GM12873 (cell line): ENCODE results near the gene RNF225.

ENCODE experiments used
- TF ChIP-seq, protein P1 (sequence below): IDR thresholded peaks from 2 replicates; pipeline ENCODE4 v1.5.1; 2012; ENCODE audit warnings: low read depth, mild to moderate bottlenecking, moderate library complexity, low read length, control low read depth; ENCODE audit not compliant: insufficient read depth; ENCODE audit errors: missing control alignments

The RNF225 gene

DNA sequence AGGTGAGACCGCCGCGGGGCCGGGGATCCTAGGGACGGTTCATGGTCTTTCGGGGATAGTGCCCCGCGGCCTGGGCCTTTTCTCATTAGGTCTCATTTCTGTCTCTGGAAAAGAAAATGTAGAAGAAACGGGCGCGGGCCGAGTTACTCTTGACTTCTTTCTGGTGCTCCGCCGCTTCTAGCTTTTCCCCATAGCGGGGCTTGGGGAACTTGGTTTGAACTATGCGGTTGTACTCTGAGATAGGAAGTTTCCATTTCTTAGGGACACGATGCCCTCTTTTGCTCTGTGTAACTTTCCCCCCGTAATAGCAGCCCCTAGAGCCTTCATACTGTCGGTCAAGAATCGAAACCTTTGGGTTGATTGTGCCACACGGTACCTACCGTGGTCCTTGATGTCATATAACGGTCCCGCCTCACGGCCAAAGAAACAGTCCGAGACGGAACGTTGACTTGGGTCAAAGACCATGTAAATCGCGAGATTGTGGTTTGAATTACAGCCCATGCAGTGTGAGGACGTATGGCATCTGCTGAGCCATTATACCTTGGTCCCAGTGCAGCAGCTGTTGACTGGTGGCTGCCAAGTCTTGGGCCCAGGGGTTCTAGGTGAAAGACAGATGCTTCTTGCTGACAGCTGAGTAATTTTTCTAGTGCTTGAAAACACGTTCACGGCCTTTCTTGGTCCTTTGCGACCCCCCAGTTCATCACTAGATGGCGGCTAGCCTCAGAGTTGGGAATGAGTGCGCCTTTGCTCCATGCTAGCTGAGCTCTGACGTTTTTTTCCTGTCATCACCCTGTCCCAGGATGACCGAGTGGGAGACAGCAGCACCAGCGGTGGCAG, 7.9 kb upstream of the RNF225 start:
- TF ChIP-seq, protein P1, sequence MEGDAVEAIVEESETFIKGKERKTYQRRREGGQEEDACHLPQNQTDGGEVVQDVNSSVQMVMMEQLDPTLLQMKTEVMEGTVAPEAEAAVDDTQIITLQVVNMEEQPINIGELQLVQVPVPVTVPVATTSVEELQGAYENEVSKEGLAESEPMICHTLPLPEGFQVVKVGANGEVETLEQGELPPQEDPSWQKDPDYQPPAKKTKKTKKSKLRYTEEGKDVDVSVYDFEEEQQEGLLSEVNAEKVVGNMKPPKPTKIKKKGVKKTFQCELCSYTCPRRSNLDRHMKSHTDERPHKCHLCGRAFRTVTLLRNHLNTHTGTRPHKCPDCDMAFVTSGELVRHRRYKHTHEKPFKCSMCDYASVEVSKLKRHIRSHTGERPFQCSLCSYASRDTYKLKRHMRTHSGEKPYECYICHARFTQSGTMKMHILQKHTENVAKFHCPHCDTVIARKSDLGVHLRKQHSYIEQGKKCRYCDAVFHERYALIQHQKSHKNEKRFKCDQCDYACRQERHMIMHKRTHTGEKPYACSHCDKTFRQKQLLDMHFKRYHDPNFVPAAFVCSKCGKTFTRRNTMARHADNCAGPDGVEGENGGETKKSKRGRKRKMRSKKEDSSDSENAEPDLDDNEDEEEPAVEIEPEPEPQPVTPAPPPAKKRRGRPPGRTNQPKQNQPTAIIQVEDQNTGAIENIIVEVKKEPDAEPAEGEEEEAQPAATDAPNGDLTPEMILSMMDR: no peak

DNA sequence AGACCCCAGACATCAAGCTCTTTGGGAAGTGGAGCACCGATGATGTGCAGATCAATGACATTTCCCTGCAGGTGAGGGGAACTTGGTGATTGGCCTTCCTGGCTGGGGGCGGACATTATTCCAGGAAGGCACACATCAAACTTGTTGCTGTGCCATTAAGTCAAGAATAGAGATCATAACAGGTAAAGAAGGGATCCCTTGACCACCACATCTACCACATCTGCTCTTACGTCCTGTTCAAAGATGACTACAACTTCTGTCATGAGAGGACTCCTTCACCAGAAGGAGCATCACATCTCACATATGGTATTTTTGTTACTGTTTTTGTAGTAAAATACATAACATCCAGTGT, 7.3 kb upstream of the RNF225 start:
- TF ChIP-seq, protein P1: no peak

DNA sequence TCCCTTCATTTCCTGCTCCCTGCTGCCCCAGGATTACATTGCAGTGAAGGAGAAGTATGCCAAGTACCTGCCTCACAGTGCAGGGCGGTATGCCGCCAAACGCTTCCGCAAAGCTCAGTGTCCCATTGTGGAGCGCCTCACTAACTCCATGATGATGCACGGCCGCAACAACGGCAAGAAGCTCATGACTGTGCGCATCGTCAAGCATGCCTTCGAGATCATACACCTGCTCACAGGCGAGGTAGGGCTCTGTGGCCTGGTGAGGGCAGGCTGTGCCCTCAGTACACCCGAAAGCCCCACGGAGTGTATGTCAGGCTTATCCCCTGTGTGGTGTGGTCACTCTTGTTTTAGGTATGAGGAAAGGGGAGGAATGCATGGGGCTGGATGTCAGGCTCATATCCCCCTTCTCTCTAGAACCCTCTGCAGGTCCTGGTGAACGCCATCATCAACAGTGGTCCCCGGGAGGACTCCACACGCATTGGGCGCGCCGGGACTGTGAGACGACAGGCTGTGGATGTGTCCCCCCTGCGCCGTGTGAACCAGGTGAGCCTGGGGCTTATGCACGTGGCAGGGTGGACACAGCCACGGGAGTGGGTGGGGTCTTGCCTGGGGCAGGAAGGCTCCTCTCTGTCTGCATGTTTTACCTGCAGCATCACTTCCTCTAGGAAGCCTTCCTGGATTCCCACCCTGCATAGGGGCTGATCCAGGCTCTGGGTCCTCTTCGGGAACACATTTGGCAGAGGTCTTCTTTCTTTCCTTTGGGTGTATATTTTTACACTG, 2.3 kb upstream of the RNF225 start:
- TF ChIP-seq, protein P1: no peak

DNA sequence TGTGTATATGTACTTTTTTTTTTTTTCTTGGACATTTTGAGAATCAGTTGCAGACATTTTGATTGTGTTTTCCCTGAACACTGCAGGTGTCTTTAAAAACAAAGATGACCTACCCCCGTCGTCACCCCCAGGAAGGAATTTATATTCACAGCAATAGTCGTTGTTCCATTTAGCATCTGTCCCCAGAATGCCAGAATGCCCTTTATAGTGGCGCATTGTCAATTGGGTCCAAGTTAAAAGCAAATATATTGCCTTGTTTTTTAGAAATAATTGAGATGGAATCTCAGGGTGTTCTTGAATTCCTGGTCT, 1.8 kb upstream of the RNF225 start:
- TF ChIP-seq, protein P1: no peak

DNA sequence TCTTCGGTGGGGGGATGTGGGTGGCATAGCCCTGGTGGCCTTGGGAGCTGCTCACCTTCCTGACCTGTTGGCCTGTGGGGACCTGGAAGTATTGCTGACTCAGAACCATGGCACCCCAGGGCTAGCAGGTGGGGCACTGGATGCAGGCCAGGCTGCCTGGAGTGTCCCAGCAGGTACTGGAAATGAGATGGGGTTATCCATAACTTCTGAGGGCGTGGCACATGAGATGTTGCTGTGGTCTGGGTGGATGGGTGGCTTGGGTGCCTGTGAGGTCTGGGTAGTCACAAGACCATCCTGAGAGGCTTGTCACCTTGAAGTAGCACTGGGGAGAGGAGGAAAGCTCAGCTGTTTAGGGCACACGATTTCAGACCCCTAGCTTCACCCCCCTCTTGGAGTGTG, 636 bp upstream of the RNF225 start:
- TF ChIP-seq, protein P1: no peak

DNA sequence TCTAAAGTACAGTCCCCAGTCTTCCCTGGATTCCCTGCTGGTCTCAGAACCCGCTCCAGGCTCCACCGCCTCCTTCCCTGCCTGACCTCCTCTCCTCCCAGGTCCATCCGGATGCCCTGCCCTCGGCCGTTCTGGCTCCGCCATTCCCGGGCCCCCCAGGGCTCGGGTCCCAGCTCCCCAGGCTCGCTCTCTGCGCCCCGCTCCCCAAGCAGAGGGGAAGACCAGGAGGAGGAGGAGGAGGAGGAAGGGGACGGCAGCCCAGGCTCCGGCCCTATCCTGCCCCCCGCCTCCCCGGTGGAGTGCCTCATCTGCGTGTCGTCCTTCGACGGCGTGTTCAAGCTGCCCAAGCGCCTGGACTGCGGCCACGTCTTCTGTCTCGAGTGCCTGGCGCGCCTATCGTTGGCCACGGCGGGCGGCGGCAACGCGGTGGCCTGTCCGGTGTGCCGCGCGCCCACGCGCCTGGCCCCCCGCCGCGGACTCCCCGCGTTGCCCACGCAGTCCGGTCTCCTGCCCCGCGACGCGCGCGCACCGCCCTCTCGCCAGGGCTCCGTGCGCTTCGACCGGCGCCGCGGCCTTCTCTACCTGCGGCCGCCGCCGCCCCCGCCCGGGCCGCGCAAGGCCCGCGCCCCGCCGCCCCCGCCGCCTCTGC, 647 bp downstream of the RNF225 start:
- TF ChIP-seq, protein P1: no peak
